Loucy (cell line): ENCODE measurements around the gene MAPK8IP1.

ENCODE experiments used
- CTCF ChIP-seq: fragments of 200-600 bp; sonication (generic); conservative IDR thresholded peaks from 2 replicates; pipeline ENCODE4 v1.5.1; 2014; ENCODE audit warnings: mild to moderate bottlenecking, antibody characterized with exemption, low read length
- EZH2phosphoT487 ChIP-seq: fragments of 200-600 bp; IDR thresholded peaks from 2 replicates; pipeline ENCODE4 v1.6.1; 2018; ENCODE audit warnings: antibody characterized with exemption, mild to moderate bottlenecking, moderate library complexity, borderline replicate concordance

DNA sequence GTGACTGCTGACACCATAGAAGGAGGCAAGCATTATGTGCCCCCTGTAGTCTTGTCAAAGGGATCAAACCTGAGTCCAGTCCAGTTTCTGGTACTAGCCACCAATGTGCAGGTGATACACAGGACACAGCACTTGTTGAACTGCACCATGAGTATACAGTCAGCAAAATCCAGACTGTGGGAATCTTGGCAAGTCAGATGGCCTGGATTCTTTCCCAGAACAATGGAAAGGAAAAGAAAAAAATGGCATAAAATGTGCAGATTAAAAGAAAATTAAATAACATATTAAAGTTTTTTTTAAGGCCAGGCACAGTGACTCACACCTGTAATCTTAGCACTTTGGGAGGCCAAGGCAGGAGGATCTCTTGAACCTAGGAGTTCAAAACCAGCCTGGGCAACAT is 21.4 kb upstream of the MAPK8IP1 start:
- no peak for TF ChIP-seq CTCF
- no peak for TF ChIP-seq EZH2phosphoT487
